Hematopoietic multipotent progenitor cell treated with erythropoietin and hydrocortisone succinate and interleukin-3 and kit ligand, for 17 days (in vitro differentiated cells): ENCODE results near the gene PCBP3.

Source experiments
- DNase-seq: peaks from one replicate; pipeline ENCODE4 v3.0.0-alpha.2; 2015; ENCODE audit warnings: low spot score

Gene PCBP3

DNA sequence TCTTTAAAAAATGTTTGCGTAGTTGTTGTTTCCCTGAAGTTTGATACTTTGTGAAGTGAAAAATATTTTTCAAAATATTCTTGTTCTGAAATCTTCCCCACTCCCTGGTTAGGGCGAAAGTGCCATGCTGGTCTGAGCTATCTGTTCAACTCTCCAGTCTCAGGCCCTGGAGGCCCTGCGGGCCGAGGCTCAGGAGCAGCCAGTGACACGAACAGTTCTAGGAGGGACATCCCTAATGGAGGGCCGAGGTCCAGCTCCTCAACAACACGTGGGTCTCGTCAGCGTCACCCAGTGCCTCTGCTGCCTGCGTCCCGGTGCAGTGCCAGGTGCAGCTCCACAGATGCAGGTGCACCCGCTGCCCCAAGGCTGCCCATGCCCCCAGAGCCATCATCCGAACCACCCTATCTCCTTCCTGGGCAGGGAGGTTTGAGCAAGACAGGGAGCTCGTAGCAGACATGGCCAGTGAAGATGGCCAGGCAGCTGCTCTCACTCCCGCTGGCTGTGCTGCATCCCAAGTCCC, 268.3 kb downstream of the PCBP3 start:
- no peak for DNase-seq

DNA sequence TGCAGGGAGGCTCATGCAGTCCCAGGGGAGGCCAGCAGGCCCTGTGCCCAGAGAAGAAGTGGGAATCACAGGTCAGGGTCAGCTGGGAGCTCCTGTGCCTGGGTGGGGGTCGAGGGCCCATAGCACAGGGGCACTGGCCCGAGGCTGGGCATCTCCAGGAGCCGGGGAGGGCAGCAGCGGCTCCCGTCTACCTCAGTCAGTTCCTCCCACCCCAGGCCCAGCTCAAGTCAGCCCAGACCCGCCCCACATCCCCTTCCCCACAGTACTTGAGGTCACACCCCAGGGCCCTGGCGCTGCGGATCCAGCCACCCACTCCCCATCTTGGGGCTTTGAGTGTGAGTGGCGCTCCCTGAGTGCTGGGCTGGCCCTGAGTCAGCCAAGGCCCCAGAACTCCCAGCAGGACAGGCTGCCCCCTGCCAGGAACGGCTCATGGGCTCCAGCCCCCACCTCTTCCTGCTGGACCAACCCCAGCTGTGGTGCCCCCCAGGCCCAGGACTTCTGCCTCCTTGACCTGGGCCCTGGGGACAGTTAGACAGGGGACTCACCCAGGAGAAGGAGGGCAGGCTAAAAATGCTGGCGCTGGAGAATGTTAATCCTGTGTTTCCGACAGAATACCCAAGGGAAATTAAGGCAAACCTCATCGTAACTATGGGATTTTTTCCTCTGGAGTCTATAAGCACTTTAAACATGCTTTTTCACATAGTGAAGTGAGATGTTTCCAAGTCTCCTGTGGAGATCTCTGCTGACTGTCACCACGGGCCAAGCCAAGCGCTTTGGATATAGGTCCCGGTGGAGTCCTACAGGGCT, 269.3 kb downstream of the PCBP3 start:
- no peak for DNase-seq

DNA sequence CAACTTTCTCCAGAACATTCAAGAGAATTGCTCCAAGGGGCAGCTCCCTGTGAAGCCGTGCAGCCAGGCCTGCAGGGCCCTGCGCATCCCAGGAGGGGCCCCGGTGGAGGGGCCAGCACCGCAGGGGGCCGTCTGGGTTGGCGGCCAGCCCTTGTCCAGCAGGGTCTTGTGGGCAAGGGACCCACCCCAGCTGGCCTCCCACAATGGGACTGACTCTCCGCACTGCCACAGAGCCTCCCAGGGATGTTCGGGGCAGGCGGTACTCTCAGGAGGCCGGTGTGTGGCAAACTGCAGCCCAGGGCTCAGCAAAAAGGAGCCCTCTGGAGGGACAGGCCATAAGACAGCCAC, 269.9 kb downstream of the PCBP3 start:
- DNase-seq = no peak

DNA sequence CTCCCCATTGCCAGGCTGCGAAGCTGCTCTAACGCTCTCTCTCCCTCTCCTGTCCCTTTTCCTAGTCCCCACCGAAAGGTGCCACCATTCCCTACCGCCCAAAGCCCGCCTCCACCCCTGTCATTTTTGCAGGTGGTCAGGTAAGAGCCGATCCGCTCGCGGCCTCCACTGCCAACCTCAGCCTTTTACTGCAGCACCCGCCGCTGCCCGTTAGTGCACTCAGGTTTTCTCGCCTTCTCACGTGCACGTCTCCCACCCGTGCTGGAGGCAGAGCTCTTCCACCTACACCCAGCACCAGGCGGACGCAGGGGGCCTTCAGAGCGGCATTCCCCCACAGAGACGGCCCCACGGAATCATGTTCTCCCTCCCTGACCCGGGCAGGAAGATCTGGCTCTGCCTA, 270.4 kb downstream of the PCBP3 start:
- no peak for DNase-seq

DNA sequence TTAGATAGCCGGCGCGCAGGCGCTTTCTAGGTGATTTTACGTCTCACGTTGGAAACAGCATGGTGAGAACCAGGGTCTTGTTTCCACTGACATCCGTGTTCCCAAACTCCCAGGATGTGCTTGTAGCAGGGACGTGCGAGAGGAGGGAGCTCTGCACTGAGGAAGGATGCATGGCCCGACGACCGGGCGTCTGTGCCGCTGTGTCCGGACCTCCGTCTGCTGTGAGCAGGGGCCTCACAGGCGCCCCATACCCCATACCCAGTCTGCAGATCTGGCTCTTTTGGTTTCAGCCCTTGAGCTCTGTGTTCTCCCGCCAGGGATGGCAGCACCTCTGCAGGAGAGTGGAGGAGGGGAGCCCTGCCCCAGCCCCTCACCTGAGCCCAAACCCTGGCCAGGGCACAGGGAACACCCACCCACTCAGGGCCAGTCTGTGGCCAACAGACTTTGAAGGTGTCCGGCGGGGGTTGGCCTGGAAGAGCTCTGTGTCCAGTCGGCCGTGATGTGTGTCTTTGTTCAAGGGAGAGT, 270.9 kb downstream of the PCBP3 start:
- no peak for DNase-seq

DNA sequence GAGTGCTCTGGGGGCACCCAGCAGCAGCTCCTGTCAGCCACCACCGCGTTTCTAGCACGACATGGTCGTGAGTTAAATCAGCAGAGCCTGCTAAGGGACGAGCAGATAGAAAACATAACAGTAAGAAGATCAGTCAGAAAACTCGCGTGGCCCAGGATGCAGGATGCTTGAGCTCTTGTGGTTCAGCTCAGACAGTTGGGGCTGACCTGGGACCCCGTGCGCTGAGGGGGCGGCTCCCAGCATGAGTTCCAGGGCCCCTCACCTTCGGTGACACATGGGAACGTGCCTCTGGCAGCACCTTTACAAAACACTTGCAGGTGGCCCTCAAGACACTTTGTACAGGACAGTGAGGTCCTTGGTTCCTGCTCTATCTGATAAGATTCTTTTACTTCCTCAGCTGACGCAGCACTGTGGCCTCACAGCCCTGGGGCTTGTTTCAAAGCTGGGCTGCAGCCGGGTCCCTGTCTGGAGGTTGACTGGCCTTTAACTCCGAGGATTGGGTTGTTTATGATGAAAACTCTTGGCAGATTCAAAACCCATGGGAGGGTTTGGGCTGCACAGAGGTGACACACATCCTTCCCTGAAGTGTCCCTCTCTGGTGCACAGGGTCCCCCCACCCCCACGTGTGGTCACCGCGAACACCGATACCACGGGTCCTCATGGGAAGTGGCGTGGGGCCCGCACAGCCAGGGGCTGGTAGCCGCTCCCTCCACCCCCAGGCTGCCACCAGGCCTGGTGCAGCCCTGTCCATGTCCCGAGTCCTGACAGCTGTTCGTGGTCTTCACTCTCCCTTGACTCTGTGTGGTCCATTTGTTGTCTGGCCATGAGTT, 272.7 kb downstream of the PCBP3 start:
- no peak for DNase-seq

DNA sequence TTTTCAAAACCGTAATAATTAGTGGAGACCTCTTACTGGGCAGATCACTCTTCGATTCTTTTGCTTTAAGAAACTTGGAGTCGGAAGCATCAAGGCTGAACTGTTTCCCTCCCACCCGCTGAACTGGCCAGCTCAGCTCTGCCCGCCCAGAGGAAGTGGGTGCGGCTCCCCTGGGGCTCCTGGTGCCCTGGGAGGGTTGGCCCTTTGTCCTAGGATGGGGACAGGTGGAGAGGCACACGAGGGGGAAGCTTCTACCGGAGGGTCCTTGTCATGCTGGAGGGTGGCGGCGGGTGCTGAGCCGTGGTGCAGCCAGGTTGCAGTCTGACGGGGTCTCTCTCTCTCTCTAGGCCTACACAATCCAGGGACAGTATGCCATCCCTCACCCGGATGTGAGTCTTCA, 273.7 kb downstream of the PCBP3 start:
- DNase-seq = no peak

DNA sequence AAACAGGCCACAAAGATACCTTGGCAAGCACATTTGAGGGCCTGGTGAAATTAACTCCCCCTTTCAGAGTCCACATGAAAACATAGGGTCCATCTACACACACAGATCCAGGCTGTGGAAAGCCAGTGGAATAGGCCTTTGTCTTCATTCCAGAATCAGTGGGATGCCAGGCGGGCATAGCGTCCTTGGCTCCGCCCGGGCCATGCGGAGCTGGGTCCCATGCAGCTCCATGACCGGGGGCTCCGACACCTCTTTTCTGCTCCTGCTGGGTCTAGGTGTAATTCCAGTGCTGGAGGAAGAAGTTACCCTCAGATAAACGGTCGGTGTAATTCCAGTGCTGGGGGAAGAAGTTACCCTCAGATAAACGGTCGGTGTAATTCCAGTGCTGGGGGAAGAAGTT, 274.5 kb downstream of the PCBP3 start:
- DNase-seq = no peak

DNA sequence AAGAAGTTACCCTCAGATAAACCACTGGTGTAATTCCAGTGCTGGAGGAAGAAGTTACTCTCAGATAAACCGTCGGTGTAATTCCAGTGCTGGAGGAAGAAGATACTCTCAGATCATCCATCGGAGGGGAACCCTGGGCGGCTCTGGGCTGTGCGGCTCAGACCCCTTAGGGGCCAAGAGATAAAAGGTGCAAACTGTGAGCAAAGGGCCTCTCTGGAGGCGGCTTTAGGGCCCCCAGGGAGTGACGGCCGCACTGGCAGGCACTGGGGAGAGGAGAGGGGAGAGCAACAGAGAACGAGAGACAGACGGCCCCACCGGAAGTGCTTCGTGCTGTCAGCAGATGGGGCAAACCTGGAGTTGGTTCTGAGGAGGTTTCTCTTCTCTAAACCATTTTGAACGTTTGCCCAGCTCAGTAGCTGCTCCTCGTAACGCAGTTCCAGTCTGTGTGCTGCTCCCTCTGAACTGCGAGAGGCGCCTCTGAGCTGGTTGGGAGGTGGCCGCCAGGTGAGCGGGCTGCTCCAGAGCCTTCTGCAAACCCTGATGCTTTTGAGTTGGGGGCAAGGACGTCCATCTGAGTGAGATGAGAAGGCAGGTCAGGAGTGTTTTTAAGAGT, 275.4 kb downstream of the PCBP3 start:
- DNase-seq = no peak

DNA sequence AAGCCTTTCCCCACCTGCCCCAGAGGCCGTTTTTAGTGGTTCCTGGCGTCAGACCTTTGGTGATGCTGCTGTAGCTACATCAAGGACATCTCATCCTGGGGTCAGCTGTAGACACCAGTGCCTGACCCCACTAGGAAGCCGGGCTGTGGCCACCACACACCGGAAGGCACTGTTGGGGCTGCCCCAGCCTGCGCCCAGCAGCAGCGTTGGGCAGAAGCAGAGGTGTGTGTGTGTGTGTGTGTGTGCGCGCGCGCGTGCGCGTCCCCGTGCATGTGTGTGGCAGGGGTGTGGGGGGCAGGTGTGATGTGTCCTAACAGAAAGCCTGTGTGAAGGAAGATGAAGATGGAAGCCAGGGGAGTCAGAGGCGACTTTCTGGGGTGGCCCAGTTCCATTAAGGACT, 276.1 kb downstream of the PCBP3 start:
- DNase-seq = no peak

DNA sequence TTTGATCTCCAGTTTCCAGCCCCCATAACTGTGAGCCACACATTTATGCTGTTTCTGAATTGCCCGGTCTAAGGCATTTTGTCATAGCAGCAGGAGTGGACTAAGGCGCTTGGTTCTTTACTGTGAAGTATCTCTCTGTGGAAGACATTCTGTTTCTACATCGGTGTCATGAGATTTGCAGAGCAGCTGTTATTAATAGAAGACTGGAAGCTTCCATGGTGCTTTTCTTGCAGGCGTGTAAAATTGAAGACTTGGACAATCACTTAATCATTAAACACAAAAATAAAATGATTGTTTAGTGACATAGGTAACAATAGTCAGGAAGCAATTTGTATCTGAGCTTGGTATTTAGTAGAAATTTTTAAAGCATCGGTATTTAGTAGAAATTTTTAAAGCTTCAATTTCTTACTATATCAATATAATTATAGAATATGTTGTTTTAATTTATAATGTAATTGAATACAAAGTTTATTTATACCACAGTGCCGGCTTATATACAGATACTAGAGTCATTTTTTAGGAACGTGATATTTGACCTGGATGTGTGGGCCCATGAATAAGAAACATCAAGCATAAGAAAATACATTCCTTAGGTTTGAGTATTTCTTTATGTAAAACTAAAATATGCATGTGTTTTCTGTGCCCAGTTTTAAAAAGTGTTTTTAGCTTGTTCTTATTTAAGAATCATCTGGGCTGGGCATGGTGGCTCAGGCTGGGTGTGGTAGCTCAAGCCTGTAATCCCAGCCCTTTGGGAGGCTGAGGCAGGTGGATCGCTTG, 277.5 kb downstream of the PCBP3 start:
- DNase-seq = no peak

DNA sequence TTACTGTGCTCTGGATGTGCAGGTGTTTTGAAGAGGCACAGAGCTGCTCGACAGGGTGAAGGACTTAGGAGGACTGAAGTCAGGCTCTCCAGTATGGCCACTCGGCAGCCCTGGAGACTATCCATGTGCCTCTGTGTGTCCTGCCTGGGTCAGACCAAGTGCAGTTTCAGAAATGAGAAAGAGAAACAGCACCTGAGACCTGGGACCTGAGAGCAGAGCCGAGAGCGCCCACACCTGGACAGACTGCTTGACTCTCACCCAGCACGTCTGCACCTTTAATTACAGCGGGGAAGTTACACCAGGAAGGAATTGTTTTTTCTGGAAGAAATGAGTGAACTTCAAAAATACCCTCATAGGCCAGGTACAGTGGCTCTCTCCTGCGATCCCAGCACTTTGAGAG, 278.4 kb downstream of the PCBP3 start:
- no peak for DNase-seq

DNA sequence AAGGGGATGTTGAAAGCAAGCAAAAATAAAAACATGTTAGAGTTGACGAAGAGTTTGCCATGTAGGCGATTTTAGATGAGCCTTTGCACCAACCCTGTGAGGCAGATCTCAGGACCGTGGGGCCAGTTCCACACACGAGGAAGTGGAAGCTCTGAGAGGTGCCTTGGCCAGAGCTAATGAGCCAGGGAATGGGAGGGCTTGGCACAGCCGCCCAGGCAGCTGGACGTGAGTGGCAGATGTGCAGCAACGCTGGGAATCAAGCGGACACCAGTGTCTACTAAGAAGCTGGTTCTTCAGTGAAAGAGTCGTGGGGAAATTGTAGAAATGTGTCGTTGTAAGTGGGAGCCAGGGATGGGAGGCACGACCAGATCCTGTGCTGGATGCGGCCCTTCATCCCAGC, 279.1 kb downstream of the PCBP3 start:
- DNase-seq = no peak

DNA sequence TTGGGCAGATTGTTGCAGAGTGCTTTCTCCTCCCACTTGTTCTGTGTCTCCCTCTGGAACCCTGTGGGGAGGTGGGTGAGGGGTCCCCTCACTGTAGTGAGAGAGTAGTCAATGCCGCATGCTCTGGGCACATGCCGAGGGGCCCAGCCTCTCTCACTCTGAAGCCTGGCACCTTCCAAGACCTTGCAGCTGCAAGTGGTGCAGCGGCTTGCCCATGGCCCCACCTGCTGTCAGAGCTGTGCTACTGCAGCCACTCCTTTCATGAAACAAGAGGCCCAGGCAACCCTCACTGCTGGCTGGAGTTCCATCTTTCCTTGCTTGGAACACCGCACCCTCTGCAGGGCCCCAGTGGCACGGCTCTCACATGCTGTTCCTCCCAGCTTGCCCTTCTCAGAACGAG, 279.6 kb downstream of the PCBP3 start:
- no peak for DNase-seq

DNA sequence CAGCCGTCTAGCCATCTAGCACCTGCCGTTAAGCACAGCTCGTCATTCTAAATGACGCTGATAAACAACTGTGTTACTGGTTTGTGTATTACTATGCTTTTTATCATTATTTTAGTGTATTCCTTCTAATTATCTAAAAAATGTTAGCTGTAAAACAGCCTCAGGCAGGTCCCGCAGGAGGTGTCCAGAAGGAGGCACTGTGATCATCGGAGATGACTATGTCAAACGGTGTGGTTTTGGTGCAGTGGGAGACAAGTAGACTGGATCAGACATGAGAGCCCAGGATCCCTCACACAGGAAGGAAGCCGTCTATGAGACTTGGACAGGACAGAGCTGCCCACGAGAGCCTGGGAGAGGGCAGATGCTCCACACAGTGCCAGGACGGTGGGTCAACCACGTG, 282.8 kb downstream of the PCBP3 start:
- no peak for DNase-seq

DNA sequence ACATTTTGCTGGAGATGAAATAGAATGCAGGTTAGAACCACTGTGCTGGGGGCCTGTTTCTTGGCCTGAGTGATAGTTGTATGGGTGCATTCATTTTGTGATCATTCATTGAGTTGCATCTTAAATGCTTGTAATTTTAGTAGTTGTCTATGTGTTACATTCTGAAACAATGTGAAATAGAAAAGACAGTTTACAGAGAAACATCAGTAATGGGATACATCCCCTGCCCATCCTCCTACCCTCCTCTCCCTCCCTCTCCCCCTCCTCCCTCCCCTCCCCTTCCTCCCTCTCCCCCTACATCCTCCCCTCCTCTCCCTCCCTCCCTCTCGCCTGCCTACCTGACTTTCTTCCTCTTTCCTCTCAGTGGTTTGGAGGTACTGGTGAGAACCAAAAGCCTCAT, 283.5 kb downstream of the PCBP3 start:
- no peak for DNase-seq

DNA sequence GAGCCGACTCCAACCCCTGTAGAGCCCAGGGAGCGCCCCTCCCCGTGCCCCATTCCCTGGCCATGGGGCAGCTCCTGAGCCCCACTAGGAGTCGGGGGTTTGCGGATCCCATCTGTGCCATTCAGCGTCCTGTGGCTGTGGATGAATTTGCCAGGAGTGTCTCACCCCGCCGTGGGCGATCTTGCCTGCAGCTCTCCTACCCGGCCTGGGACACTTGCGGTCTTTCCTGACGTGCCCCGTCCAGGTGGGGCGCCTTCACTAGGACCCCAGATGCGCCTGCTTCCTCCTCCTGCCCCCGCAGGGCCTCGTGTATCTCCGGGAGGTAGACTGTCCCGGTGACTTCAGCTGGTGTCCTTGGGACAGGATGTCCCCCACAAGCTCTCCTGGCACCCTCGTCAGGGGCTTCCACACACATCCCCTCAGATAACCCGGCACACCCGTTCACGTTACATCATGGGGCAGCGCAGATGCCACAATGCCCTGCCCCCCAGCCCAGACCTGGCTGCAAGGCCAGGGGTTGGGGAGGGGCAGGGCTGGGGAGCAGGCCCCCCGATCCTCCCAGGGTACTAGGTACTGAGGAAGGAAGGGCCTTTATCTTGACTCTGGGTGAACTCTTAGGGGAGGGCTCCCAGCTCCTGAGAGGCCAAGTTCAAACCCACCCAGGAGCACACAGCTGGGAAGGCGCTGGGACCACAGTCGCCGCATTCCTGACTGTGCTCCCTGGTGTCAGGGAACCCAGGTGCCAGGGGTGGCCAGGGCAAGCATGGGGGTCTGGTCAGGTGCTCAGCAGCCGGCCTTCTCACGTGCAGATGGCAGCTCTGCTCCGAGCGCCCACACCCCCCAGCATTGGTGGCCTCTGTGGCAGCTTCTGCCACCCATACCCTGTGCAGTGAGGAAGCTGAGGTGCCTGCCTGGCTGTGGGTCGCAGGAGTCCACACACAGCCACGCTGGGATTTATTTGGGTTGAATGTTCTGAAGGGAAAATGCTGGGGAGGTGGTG, 284.6 kb downstream of the PCBP3 start:
- no peak for DNase-seq

DNA sequence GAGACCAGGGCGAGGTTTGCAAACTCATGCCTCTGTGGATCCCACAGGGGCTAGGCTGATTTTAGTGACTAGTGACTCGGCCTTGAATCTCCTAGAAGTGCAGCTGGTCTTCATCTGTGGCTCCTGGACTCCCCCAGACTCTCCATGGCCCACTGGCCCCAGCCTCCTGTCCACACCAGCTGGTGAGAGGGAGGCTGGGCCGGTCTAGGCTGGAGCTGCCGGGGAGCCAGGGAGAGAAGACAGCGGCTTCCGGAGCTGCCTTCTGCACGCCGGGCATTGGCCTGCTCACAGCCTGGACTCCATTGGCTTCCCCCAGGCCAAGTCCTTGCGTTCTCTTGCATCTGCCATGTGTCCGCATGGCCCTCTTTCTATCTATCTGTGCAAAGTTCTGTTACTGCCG, 285.9 kb downstream of the PCBP3 start:
- DNase-seq = no peak

DNA sequence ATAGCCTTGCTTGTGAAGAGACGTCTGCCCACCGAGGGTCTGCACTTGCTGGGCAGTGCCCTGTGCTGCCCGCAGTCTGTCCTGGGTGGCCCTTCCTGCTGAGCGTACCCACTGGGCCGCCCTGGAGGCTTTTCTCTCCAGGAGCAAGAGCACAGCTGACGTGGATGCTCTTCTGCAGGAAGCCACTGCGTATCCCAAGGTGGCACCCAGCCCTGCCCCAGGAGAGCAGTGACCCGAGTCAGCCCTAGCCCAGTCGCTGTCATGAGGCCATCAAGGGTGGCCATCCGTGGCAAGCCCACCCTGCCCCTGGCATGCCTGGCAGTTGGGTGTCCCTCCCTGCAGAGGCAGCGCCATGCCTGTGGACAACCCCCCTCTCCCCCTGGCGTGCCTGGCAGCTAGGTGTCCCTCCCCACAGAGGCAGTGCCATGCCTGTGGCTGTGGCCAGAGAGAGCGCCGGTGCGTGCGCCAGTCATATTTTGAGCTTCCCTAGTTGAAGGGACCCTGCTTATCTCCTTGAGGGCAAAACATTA, 286.8 kb downstream of the PCBP3 start:
- no peak for DNase-seq

DNA sequence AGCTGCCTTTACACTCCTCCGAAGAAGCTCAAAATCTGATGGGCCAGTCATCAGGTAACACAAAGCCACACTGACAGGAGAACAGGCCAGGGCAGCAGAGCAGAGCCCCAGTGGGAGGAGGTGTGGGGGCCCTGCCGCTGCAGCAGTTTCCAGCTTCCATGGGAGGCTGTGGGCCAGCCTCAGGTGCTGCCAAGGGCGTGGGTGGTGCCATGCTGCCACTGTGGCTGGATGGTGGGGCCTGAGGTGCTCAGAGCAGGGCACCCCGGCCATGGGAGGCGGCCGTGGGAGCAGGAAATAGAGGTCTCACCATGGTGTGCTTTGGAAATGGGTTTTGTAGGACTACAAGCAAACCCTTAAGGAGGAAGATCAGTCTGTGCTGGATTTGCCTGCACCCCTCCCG, 287.3 kb downstream of the PCBP3 start:
- DNase-seq = no peak
